Measurements from ENCODE around the gene PRUNE2.

Gene PRUNE2

DNA sequence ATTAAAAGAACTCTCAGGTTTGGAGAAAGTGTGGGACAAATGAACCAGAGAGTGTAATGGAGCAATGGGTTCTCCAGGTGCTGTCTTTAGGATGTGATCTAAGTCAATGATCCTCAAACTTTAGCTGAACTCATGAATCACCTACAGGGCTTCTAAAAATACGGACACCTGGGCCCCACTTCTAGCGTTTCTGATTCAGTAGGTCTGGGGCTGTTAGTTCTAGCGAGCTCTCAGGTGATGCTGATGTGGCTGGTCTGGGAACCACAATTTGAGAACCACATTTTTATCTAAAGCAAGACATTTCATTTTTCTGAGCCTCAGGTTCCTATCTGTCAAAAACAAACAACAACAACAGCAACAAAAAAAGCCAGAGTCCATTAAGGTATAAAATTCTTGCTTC, 176.8 kb downstream of the PRUNE2 start:
- no peak for DNase-seq

DNA sequence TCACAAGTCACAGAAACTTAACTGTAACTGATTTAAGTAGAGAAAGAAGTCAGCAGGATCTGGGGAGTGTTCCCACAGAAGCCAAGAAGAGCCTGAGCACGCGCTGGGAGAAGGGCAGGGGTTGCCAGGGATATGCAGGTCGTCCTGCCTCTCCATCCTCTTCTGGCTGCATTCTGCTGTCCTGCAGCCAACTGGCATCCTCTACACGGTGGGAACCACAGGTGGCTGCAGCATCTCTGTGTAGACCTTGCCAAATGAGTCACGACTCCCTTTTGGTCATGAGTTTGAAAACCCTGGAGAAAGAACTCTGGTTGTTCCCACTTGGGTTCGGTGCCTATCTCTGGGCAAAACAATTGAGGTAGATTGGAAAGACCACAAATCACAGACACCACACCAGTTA, 180.0 kb downstream of the PRUNE2 start:
- DNase-seq, result no peak

DNA sequence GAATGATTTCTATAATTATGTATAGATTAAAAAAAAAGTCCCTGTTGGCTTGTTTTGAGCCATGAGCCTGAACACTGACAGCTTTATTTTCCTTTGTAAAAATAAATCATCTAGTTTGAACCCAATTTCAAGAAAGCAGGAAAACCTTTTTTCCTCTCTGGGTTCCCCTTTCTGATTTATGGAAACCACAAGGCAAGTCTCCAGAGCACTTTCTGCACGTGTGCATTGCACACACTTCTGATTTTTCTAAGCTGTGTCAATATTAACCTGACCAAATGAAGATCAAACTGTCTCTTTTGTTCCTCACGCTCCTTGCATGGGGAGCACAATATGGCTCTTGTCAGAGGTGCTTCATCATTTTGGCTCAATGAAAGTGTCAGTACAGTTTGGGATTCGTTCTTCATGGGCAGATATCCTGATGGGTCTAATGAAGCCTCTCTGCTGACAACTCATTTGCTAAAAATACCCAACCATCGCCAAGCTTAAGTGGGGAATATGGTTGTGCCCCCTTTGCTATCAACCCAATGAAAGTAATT, 180.8 kb downstream of the PRUNE2 start:
- DNase-seq, result no peak

DNA sequence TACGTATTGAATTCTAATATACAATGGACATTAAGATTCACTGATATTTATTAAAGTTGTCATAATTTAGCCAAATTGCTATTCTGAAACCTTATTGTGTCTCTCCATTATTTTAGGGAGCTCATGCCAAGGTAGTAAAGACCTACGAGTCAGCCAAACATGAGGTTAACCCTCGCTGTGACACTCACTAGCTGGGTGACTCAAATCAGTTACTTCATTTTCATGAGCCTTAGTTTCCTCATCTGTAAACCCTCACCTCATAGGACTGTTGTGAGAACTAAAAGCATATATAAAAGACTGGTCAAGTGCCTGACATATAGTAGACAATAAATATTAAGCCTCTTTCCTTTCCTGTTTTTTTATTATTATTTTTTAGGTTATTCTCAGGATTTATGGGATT, 185.7 kb downstream of the PRUNE2 start:
- no peak for DNase-seq

DNA sequence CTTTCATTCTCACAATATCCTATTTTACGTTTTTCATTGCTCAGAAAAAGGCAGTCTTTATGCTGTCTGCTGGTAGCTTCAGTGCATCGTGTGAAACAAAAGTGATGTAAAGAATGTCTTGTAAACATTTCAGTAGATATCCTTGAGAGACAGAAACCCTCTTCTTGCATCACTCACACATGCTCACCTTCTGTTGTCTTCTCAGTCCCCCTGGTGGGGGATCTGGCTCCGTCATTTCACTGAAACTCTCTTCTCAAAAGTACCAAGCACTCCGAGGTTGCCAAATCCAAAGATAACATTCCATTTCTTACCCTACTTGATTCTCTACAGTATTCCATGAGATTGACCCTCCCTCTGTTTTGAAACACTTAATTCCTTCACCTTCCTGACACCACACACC, 187.7 kb downstream of the PRUNE2 start:
- DNase-seq, result no peak

DNA sequence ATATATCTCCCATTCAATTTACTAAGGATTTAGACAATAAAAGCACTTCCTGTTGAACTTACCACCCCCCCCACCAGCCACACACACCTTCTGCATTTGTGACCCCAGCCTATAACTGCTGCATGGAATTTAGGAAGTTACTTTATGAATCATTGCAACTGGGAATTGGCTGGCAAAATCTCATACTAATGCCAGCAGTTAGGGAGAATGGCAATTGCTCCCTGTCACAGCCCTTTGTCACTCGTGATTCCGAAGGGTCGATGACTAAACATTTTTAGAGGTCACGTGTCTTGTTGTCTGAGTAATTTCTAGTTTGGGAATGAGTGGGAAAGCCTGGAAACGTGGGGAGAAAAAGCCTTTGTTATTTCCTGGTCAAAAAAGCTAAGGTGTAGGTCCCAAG, 188.3 kb downstream of the PRUNE2 start:
- DNase-seq, result no peak

DNA sequence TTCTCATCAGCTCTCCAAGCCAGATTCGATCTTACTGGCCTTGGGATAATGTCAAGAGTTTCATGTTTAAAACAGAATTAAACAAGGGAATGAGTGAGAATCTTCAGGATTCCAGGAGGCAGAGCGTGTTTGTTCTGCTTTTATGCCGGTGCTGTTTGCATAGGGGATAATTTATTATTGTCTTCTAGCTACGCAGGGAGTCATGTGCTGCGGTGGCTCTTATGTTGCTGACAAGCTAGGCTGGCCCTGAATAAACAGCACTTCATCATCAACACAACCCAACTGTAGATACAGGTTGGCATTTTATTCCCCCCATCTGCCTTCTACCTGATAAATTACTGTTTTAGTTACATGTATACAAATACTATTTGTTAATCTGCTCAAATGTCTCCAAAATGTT, 188.7 kb downstream of the PRUNE2 start:
- DNase-seq, result no peak

DNA sequence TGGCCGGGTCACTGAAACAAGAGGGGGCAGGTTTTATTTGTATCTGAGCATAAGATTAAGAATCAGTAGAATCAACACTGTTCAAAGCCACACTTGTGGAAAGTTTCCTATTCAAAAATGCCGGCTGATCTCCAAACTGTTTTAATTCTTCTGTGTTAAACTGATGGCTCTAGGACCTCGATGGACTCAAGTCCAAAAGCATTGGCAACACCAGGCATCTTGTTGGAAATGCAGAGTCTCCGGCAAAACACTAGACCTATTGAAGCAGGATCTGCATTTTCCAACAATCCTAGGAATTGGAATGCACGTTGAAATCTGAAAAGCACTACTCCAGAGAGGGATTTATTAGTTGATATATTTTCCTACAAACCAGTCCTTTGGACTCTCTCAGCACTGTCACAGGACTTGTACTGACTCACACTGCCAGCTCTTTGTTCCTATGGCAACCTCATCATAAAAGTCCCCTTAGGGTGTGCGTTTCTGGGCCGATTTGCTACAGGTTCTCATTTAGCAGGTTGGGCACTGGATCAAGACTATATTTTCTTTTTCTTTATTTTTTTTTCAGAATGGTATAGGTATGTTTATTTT, 189.7 kb downstream of the PRUNE2 start:
- DNase-seq, result no peak

DNA sequence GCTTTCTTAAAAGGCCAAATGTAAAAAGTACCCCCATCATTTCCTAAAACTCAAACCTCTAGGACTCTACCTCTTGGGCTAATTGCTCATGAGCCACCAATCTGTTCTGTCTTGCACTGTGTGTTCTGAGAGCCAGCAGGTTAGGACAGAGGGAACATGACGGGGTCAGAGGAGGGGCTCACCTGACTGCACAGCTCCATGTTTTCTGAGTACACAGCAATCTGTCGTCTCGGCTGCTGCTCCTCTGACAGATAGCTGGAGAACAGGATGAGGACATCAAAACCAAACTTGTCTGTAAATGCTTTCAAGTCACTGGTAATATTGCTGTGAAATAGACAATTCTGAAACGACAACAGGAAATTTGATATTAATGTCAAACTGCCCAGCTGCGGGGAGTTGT, 192.5 kb downstream of the PRUNE2 start:
- DNase-seq, result no peak

DNA sequence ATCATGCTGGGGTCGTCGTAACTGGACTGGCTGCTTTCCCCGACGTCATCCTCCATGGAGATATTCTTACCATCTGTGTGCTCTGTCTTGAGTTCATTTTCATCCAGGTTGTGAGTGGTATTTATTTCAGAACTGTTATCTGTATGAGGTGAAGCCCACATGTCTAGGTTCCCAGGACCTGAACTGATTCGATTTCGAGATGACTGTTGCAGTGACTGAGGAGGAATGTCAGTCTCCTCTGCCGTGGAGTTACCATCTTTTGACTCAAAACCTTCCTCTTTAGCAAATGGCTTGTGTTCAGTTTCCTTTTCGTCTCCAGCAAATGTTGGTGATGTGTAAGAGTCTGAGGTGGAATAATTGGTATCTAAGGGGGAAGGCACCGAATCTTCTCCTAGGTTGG, 196.9 kb downstream of the PRUNE2 start:
- DNase-seq, result no peak

DNA sequence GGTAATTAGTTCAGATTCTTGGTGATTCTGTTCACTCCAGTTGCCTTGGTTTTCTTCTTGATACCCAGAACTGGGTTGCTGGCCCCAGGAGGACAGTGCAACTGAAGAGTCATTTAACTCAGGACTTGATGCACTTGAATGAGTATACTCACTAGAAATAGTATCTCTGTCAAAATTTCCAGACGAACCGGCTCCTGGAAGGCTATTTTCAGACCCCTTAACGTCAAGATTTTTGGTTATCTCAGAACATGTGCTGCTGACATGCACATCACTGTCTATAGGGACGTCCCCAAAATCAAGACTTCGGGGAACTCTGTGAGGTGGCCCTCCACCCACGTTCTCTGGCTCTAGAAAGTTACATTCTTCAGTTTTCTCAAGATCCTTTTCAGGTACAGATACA, 198.4 kb downstream of the PRUNE2 start:
- no peak for DNase-seq

DNA sequence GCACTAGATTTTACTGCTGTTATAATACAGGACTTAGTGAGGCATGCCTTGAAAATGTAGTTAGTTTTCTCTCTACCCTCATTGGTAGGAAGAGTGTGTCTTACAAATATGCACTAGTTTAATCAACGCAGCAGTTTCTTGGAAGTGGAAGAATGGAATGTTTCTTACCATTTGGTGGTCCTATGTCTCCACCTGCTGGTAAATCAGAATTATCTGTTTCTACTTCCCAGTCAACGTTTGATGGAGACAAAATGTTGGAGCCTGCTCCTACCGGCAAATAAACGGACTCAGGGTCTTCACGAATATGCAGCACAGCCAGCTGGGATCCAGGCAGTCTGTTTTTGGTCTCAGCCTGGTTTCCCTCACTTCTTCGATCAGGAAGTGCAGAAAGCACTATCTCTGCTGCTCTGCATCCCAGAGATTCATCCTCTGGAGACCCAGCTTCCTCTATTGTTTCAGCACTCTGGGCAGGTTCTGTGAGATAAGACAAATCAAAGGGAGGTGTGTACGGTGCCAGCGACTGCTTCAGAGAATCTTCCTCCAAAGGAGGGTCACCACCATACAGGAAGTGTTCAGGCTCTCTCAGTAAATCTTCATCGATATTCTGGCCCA, 201.2 kb downstream of the PRUNE2 start:
- DNase-seq, result no peak

DNA sequence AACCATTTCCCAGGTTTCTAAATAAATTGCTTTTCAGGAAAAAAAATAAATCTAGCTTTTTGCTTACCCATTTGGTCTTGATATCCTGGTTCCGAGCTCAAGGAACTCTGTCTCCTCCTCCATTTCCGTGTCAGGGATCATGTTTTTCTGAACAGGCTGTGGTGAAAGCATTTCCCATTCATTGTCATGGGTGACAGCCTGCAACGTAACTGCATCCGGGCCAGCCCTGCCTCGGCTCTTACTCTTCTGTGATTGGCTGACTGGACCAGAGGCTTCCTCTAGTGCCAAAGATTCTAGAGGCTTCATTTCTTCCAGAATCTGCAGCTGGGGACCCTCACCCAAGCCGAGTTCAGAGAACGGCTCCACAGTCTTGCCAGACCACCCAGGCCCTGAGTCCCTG, 202.6 kb downstream of the PRUNE2 start:
- DNase-seq, result no peak

DNA sequence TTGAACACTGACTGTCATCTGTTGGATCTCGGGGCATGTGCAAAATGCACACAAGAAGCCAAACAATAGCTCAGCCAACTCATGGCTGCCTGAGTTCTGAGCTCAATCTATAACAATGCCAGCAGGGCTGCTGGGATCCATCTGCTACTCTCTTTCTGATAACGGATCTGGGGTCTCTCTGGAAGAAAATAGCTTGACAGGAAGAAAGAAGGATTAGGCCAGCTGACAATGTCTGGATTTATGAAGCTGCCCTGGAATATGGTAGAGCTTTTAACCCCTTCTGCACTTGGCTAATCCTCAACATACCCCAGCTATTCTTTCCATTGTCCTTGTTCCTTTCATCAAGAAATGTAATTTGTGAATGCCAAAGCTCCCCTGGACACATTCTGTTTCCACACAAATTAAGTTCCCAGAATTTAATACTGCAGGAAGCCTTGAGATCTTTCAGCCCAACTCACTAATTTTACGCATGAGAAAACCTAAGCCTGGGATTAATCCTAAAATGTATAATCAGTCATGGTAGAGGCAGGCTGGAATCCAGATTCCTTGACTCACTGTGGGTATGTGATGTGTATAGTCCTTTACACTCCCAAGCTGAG, 204.4 kb downstream of the PRUNE2 start:
- no peak for DNase-seq

DNA sequence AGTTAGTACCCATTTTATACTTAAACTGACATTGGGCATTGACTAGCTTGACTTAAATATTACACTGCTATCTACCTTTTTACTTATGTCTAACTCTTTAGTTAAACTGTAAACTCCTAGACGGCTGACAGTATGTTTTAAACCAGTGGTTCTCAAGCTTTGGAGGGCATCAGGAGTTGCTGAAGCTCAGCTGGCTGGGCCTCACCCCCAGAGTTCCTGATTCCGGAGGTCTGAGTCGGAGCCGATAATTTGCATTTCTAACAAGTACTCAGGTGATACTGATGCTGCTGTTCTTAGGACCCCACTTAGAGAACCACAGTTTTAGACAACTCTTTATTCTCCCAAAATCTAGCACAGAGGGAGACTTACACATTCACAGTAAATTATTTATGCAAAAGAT, 205.0 kb downstream of the PRUNE2 start:
- DNase-seq, result no peak

DNA sequence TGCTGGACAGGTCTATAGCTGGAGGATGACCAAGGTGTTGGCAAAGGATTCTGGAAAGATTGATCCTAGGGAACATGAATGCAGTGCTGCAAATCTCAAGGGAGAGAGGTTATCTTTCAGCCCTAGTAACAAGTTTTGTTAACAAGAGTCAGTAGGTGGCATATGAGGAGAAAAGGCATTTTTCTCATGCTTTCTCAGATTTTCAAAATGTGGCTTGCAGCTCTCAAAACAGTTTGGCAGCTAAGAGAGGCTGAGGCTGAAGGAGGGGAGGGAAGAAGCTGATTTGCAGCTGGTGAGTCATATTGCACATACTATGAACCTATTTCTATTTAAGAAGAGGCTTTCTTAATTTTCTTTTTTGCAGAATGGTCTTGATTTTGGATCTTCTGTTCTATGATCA, 205.9 kb downstream of the PRUNE2 start:
- no peak for DNase-seq

DNA sequence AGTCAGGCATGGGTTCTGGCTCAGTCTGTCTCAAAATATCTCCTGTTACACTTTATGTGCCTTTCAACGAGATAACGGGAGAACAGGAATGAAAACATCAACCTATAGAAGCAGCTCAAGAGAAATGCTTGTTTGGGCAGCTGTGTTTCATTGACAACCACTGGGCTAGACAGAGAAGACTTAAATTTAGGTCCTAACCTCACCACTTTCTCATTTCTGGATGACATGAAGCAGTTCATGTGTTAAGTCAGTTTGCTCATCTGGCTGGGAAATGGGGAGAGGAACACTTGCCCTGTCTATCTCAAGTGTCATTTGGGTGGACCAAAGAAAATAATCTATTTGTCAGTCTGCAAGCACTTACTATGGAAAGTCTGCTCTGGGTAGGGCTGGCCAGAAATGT, 208.4 kb downstream of the PRUNE2 start:
- DNase-seq, result no peak

DNA sequence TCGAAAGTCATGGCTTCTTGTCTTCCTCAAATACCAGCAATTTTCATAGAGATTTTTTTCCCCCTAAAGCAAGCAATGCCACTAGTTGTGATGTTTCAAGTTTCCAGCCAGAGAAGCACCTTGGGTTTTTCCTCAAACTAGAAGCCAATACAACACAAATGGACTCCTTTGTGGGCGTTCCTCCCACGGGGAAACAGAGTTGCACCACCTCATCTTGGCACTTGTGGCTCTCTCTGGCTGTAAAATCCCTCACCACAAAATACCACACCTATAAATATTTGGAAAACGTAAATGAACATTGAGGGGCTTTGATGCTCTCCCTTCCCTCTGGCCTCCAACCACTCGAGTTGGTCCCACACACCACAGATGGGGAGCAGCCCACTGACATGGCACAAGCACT, 208.8 kb downstream of the PRUNE2 start:
- no peak for DNase-seq

DNA sequence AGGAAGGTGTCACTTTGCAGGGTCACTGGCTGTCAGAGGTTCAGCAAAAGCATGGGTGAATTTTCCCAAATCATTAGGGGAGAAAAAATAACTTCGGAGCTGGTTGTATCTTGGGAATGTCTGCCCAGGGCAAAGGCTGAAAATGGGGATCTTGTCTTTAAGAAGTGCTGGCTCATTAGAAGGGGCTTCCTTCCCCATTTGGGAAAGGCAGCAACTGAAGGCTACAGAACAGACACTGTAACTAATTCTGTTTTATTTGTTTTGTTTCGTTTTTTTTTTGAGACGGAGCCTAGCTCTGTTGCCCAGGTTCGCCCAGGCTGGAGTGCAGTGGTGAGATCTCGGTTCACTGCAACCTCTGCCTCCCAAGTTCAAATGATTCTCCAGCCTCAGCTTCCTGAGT, 212.0 kb downstream of the PRUNE2 start:
- no peak for DNase-seq

DNA sequence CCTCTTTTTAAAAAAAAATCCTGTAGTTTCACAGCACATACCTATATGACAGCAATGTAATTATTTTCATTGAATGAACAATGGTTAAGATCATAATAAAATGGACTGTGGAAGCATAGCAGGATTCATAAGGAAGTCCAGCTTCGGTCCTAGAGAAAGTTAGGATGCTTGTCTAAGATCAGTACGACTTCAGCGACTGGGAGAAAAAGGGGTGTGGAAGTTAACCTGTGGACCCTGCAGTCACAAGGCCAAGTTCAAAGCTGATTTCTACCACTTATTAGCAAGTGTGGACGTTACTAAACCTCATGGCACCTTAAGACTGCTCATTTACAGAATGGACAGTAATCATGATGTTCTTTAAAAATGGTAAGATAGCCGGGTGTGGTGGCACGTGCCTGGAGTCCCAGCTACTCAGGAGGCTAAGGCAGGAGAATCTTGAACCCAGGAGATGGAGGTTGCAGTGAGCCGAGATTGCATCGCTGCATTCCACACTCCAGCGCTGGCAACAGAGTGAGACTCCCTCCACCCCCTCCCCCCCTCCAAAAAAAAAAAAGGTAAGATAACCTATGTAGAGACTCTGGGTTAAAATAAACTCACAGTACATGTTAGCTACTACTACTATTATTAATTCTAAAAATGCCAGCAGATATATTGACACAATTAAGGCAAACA, 213.3 kb downstream of the PRUNE2 start:
- no peak for DNase-seq

DNA sequence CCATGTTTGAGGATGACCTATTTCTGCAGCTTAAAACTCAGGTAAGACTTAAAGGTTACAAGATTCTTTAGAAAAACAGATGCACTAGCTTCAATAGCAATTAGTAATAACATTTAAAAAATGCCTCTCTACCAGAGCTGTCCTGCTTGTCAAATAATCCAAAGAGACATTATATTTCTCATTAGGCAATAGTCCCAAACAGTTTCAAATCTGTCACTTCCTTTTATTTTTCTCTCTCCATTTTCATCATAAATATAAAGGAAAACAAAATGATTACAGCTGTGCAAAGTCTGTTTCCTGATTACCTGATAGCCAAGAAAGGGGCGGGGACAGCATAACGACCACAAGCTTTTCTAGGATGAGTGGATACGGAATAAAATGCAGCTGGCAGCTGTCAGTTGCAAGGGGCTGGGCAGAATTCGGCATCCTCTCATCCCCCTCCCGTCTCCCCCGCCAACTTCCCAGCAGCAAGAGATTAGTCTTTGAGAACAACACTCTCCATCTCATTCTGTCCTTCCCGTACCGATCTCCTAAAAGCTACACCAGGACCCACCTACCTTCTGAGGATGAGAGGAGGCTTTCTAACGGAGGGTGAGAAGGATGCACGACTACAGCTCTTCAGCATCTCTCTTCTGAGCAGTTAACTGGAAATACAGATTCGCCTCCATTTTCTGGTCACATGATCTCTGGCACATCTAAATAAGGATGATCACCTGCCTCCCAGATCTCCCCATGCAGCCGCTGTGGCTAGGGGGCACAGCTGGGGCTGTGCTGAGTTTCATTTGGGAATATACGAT, 214.2 kb downstream of the PRUNE2 start:
- DNase-seq, result no peak

DNA sequence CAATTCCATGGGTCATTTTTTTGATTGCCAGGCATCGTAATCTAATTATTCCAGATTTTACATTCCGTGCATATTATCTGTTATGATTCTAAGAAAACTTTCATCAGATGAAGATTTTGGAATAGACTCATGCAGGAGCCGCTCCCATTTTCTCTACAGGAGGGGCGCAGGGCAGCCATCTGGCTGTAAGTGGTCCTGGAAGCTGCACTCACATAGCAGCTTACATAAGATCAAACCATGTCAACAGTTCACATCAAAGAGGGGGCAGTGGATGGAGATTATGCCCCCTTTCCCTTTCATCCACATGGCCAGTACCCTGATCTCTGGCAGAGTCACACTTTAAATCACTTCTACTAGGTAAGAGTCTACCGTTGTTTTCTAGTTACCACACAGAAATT, 214.9 kb downstream of the PRUNE2 start:
- no peak for DNase-seq
